Thoracic aorta (tissue), 2 donors: ENCODE data around the gene PATL1. TPM values are rescaled to one million over a fixed set of nuclear protein-coding genes. Genes with fewer than 3 reads are reported as not detected.

Source experiments
- ATAC-seq: fragments of 150-250 bp; one replicate; pipeline ENCODE4 v1.8.0; 2017; ENCODE audit warnings: low read depth; ENCODE audit not compliant: insufficient number of reproducible peaks, low FRiP score
- DNase-seq: peaks from one replicate; pipeline ENCODE4 v3.0.0-alpha.2; 2020; ENCODE audit warnings: low spot score
- H3K27ac ChIP-seq, 2 donors: fragments of 200-600 bp; sonication (generic); 1 replicate in 1 of 2; 2 replicates in 1 of 2; pipeline ENCODE4 v1.5.1; 2016; ENCODE audit warnings: mild to moderate bottlenecking in 2 of 2, moderate library complexity in 2 of 2
- H3K27me3 ChIP-seq: fragments of 200-600 bp; sonication (generic); replicated peaks from 2 replicates; pipeline ENCODE4 v1.6.0; 2016; ENCODE audit warnings: mild to moderate bottlenecking; ENCODE audit not compliant: insufficient read depth
- H3K36me3 ChIP-seq: fragments of 200-600 bp; sonication (generic); one replicate; pipeline ENCODE4 v1.5.1; 2016
- H3K4me1 ChIP-seq, 2 donors: fragments of 200-600 bp; sonication (generic); 1 replicate in 1 of 2; 2 replicates in 1 of 2; pipeline versions ENCODE4 v1.5.1 to v1.6.0; 2016; ENCODE audit warnings: low read depth in 2 of 2, mild to moderate bottlenecking in 1 of 2; ENCODE audit not compliant: control insufficient read depth in 1 of 2
- H3K4me3 ChIP-seq: fragments of 200-600 bp; sonication (generic); 2 replicates; pipeline ENCODE4 v1.5.1; 2016; ENCODE audit warnings: mild to moderate bottlenecking
- H3K9me3 ChIP-seq: fragments of 200-600 bp; sonication (generic); 2 replicates; pipeline ENCODE4 v1.5.1; 2016
- CTCF ChIP-seq: fragments of 200-600 bp; sonication (generic); IDR thresholded peaks from one replicate; pipeline ENCODE4 v1.5.1; 2019; ENCODE audit warnings: antibody characterized with exemption
- total RNA-seq, 2 donors: library from RNA; depleted of rRNA; stranded (reverse); fragments of >200 nt; gene quantifications; one replicate each; pipeline versions ENCODE4 v1.1.0 to v1.2.3, GENCODE V29; 2016

The PATL1 gene, protein sequence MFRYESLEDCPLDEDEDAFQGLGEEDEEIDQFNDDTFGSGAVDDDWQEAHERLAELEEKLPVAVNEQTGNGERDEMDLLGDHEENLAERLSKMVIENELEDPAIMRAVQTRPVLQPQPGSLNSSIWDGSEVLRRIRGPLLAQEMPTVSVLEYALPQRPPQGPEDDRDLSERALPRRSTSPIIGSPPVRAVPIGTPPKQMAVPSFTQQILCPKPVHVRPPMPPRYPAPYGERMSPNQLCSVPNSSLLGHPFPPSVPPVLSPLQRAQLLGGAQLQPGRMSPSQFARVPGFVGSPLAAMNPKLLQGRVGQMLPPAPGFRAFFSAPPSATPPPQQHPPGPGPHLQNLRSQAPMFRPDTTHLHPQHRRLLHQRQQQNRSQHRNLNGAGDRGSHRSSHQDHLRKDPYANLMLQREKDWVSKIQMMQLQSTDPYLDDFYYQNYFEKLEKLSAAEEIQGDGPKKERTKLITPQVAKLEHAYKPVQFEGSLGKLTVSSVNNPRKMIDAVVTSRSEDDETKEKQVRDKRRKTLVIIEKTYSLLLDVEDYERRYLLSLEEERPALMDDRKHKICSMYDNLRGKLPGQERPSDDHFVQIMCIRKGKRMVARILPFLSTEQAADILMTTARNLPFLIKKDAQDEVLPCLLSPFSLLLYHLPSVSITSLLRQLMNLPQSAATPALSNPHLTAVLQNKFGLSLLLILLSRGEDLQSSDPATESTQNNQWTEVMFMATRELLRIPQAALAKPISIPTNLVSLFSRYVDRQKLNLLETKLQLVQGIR
- total RNA-seq, result 10 to 100 TPM in 1 of 2 donors, 1 to 10 TPM in 1; 9.3 to 16.3 TPM

DNA sequence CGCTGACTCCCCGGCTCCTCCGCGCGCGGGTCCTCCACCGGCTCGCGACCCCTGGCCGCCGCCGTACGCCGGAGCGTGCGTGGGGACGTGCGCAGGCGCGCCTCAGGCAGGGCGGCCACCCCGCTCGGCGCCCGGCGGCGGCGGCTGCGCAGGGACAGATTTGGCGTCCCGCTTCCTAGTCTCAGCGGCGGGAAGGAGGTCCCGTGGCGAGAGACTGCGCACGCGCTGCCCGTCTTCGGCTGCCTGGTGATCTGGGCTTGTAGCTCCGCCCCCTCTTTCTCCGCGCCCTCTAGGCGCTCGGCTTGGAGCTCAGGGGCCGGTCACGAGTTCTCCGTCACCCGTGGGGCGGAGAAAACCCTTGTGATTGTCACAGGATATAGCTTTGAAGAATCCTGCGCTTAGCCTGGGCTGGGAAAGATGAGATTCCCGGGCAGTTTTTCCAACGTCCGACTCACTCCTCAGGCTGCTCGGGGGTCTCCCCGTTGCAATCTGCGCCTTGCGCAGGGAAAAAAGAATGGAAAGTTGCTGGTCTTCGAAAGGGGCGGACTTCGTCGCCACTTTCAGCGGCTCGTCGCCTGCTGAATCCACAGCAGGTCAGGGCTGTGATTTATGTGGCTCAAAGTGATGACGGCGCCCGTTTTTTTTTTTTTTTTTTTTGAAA lies at the start of gene PATL1:
Gene PATL1 (minus strand): TSS at position 88 of the 661 bp plus-strand sequence. CDS start 142 bp downstream, outside the sequence.
- TF ChIP-seq CTCF, result no peak
- Histone ChIP-seq H3K4me1 (peaks cover 13 to 26% of the 10 kb centered on the region in 2 donors), H3K9me3 (no peaks in the 10 kb centered on the region), H3K27ac (peak within 1 kb of the TSS; percentile 97 to 98), H3K36me3 (peaks cover 22% of the 10 kb centered on the region), H3K27me3 (no peaks in the 10 kb centered on the region), H3K4me3 (peak within 1 kb of the TSS; percentile 99)
- DNase-seq (peak; percentile 98), ATAC-seq (peak; percentile 96)

GRCh38 chr11:59716051-59716450 lies 47.2 kb upstream of the PATL1 start:
- DNase-seq, result no peak
- H3K9me3 ChIP-seq, result no peaks in the 10 kb centered on the region
- H3K27me3 ChIP-seq, result no peaks in the 10 kb centered on the region
- TF ChIP-seq CTCF, result no peak
- no peak for ATAC-seq
- H3K4me3 ChIP-seq, result no peak overlapping the region
- H3K36me3 ChIP-seq, result no peaks in the 10 kb centered on the region
- H3K27ac ChIP-seq, result no peak overlapping the region
- H3K4me1 ChIP-seq, result no peaks in the 10 kb centered on the region

DNA sequence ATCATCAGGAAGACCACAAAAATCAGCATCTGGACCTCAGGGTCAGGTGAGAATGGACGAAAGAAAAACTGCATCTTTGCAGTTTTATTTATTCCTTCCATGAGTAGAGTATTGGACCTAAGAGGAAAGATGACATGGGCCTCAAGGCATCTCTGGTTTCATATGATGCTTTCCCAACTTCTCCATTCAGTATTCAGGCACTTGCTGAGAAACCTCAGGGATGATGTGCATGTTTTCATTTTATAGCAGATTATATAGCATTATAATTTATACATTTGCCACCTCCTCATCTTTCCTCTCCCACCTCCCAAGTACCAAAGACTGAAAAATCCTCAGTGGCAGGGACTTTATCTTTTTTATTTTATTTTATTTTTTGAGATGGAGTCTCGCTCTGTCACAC lies 44.9 kb upstream of the PATL1 start, which contains the start of gene OR10V1:
Gene OR10V1 (minus strand): TSS at position 101 of the 400 bp plus-strand sequence. CDS start 0 bp downstream, at position 101.
- TF ChIP-seq CTCF, result no peak
- H3K4me3 ChIP-seq, result no peak within 1 kb of the TSS
- H3K9me3 ChIP-seq, result no peaks in the 10 kb centered on the region
- no peaks in the 10 kb centered on the region for H3K27me3 ChIP-seq
- H3K27ac ChIP-seq, result no peak within 1 kb of the TSS
- ATAC-seq, result no peak
- no peaks in the 10 kb centered on the region for H3K4me1 ChIP-seq
- DNase-seq, result no peak
- no peaks in the 10 kb centered on the region for H3K36me3 ChIP-seq

GRCh38 chr11:59710136-59710847 lies 41.5 kb upstream of the PATL1 start:
- no peak for ATAC-seq
- H3K36me3 ChIP-seq, result no peaks in the 10 kb centered on the region
- H3K4me1 ChIP-seq, result no peaks in the 10 kb centered on the region
- no peak for DNase-seq
- H3K27ac ChIP-seq, result no peak overlapping the region
- no peak for TF ChIP-seq CTCF
- no peaks in the 10 kb centered on the region for H3K27me3 ChIP-seq
- H3K9me3 ChIP-seq, result no peaks in the 10 kb centered on the region
- H3K4me3 ChIP-seq, result no peak overlapping the region
